Measurements from ENCODE around the gene FABP3.

GRCh38 chr1:31394584-31395193 lies 21.8 kb upstream of the FABP3 start:
- TF ChIP-seq CTCF (IDR thresholded peaks at IDR 0.05 in 2 of 3, conservative IDR thresholded peaks at IDR 0.05 in 1 of 3; ENCODE audit: control insufficient read depth in 2 of 3, extremely low read depth in 1 of 3, insufficient read depth in 1 of 3, low read depth in 3 of 3, low read length in 3 of 3) (peak; percentile 82 to 92 (median 83)), ATF2 (IDR thresholded peaks at IDR 0.05; ENCODE audit: low read length) (no peak), CHD4 (IDR thresholded peaks at IDR 0.05) (no peak), CEBPB (IDR thresholded peaks at IDR 0.05; ENCODE audit: borderline replicate concordance in 1 of 2, low read depth in 2 of 2, low read length in 2 of 2) (no peak), CREB1 (IDR thresholded peaks at IDR 0.05; ENCODE audit: low read depth) (no peak), ZNF274 (IDR thresholded peaks at IDR 0.05; ENCODE audit: insufficient read depth, insufficient read length) (no peak), YBX1 (IDR thresholded peaks at IDR 0.05) (no peak), ZNF384 (IDR thresholded peaks at IDR 0.05; ENCODE audit: borderline replicate concordance, low read depth, low read length) (no peak), SMAD5 (IDR thresholded peaks at IDR 0.05; ENCODE audit: low read depth) (no peak), NR2C2 (IDR thresholded peaks at IDR 0.05; ENCODE audit: borderline replicate concordance, control insufficient read depth, insufficient read length, low read depth) (no peak)

All from GM12878 (cell line).